ENCODE results near the gene CSRP1.

DNA sequence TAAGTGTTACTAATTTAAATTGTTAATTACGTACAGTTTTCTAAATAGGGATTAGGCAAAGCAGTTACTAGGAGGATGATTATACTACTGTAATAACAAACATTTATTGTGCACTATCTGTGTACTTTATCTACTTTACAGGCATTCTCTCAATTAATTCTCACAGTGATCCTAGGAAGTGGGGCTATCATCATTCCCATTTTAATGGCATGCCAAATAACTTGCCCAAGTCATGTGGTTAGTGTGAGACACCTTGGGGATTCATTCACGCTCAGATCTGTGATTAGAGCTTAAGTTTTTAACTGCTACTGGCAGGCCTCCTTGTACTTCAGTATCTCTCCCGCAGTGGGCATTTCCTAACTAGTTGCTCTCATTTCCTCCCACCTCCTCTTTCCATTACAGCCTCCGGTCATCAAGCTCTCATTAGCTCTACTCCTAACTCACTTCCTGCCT, 49.4 kb downstream of the CSRP1 start:
- TF ChIP-seq, protein P1, sequence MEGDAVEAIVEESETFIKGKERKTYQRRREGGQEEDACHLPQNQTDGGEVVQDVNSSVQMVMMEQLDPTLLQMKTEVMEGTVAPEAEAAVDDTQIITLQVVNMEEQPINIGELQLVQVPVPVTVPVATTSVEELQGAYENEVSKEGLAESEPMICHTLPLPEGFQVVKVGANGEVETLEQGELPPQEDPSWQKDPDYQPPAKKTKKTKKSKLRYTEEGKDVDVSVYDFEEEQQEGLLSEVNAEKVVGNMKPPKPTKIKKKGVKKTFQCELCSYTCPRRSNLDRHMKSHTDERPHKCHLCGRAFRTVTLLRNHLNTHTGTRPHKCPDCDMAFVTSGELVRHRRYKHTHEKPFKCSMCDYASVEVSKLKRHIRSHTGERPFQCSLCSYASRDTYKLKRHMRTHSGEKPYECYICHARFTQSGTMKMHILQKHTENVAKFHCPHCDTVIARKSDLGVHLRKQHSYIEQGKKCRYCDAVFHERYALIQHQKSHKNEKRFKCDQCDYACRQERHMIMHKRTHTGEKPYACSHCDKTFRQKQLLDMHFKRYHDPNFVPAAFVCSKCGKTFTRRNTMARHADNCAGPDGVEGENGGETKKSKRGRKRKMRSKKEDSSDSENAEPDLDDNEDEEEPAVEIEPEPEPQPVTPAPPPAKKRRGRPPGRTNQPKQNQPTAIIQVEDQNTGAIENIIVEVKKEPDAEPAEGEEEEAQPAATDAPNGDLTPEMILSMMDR (conservative IDR thresholded peaks at IDR 0.05; ENCODE audit: low read length) = no peak
- TF ChIP-seq EZH2phosphoT487 (IDR thresholded peaks at IDR 0.05; ENCODE audit: borderline replicate concordance, low read depth, low read length) = no peak
